HL-60 (cell line): ENCODE results near the gene CLSTN2.

Source experiments
- CTCF ChIP-seq: IDR thresholded peaks from one replicate; pipeline ENCODE4 v1.5.1; 2011; ENCODE audit warnings: low read length, control low read depth, inconsistent platforms; ENCODE audit not compliant: insufficient read depth
- POLR2AphosphoS5 ChIP-seq: IDR thresholded peaks from 2 replicates; pipeline ENCODE4 v1.6.1; 2012; ENCODE audit warnings: low read depth

GRCh38 chr3:139985576-139985975, 50.6 kb downstream of the CLSTN2 start:
- TF ChIP-seq CTCF (no peak), POLR2AphosphoS5 (no peak)
